Stimulated activated CD8-positive, alpha-beta memory T cell treated with anti-CD3 and anti-CD28 coated beads, Interleukin-15, amount 100 ng/mL, for 1 hour (primary cell): ENCODE results near the gene GABRG3.
"Not testable (repeated sequence)": the region's sequence is repeated elsewhere in the genome, so short reads cannot be mapped to it uniquely, and the experiment has no call there.

Experiments used
- DNase-seq: peaks from one replicate; pipeline ENCODE4 v3.0.0-alpha.2; 2020; ENCODE audit warnings: low read depth

Gene GABRG3

DNA sequence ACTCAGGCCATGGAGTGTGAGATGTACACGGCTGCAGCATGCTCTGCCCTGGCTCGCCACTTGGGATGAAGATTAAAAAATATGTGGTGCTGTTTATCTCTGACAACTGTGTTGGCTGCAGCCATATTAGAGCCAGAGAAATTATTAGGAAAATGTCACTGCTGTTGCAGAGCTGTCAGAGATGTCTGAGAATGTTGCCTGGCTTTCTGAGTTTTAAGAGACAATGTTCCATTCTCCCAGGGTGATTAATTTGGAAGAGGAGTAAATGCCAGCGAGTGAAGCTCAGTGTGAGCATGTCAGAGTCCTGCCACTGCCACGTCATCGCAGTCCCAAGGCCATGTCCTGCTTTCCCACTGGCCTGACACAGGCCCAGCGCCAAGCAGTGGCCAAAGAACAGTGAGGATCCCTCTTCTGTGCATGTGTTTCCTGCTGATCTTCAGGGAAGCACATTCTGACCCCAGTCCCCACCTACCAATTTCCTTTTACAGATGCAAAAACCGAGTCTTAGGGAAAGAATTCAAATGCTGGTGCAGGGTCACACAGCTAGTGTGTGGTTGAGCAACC is 370.9 kb downstream of the GABRG3 start:
- DNase-seq = no peak

DNA sequence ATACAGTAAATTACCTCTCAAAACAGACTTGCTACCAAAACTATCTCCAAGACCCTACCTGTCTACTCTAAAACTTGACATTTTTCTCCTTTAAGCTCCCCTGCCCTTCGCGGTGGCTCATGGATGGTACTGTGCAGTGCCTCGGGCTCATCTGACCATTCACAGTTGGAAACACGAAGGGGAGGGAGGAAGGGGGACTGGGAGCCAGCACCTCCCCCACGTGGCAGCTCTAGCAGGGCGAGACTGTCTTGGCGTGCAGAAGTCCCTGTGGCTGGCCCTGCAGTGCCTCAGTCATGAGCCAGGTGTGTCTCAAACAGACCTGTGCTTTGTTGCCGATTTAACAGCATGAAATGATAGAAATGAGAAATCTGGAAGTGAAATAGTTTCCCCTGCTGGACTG is 372.0 kb downstream of the GABRG3 start:
- no peak for DNase-seq

DNA sequence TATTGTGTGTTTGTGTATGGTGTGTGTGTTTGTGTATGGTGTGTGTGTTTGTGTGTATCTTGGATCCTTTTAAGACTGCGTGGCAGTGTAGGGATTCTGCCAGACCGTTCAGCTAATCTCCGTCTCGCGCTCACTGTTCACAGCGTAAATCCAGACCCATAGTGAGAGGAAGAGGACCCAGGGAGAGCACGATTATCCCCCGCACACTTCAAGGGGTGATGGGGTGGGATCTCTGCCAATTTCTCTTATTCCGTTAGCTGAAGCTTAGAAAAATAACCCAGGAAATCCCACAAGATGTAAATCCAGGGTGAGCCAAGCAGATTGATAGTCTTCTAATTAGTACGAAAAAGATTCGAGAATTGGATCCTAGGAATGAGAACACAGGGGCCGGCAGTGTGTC is 381.2 kb downstream of the GABRG3 start:
- DNase-seq = no peak

DNA sequence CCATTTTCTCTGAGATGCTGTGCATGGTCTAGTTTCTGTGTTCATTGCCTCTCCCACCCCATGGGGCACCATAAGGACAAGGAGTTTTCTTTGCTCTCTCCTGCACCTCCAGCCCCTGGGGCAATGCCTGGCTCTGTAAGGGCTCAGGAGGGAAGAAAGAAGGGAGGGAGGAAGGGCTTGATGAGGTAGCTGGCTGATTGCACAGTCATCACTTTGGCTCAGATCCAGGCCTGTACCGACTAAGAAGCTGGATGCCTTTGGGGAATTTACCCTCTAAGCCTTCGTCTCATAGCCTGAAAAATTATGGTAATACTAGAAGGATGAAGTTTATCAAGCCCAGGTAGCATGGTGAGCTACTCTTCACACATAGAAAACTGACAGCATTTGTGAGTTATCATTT is 382.9 kb downstream of the GABRG3 start:
- no peak for DNase-seq

DNA sequence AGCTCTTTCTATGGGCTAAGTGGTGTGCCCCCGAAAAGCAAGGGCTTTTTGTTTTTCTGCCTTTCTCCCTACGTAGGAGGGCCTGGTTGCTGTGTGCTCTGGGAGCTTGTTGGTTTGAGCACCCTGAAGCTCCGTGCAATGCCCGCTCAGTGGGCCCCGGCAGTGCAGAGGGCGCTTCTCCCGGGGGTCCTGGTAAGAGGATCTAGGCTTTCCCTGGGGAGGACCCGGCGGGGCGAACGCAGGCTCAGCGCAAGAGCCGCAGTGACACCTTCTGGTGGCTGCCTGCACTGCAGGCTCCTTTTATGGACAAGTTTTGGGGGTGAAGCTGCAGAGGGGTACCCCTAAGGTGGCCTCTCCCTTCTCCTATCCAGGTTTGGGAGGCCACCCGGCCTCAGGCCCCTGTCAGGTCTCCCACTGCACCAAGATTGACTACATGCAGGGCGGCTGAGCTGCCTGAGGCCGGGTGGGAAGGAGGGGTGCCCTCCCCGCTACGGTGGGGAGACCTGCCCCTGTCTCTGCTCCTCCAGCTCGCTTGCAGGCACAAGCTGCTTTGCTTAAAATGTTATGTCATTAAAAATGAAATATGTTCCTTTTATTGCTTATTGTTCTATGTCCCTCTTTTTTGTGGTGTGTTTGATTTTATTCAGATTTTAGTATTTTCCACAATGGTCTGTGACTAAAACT is 387.9 kb downstream of the GABRG3 start:
- DNase-seq = no peak

DNA sequence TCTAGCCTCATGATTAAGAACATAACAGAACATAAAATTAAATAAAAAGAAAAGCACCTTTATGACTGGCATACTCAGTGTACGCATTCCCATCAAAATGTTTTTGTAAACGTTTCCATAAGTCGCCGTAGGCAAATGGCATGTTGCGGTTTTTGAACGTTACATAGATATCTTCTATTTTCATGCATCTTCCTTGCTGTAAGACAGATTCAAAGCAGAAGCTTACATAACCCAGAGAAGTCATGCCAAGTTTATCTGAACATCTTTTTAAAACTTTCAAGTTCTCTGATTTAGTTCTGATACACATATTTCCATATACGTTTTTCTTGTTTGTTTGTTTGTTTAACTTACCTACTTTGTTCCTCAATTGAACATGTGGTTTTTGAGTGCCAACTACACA is 388.6 kb downstream of the GABRG3 start:
- DNase-seq = no peak

DNA sequence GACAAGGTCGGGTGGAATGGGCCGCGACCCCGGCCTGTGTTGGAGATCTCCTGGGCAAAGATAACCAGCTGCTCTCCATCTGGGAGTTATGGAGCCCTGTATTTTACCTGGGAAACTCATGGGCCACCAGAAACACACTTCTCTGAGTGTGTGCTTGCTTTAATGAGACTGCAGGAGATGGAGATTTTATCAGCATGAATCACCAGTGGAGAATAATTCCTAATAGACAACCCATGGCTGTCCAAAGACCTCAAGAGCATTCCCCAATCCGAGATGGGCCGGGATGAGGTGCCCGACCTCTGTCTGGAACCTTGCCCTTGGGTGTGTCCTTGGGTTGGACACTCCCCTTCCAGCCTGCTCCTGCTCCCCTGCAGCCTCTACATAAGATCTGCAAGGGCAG is 389.3 kb downstream of the GABRG3 start:
- DNase-seq = no peak

DNA sequence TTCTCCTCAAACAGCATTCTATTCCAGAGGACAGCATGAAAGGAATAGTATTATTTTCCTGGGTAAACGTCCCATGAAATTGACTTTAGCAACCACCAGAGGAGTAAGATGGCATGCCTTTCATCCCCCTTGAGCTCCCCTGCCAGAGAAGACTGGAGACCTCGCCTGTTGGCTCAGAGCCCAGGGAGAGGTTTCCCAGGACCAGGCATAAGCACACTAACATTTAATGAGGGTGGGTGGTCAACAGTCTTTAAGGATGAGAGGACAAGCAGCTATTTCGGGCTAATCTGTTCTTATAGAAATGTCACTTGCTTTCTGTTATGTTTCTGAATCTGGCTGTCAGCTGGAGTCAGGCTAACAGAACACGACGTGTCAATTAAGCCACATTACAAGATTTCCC is 390.5 kb downstream of the GABRG3 start:
- no peak for DNase-seq

DNA sequence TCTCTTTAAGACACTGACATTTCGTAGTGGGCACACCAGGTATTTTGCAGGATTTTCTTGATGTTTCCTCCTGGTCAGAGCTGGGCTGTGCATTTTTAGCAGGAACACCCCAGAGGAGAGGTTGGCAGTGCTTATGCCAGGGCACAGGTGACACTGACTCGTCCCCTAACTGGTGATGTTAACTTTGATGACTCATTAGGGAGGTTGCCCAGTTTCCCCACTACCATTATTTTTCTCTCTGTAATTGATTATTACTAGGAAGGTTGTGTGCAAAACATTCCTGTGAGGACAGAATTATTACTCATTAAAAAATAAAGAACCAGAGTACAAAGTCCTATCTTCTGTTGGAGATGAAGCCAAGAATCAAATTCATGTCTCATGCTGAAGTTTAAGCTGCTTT is 394.5 kb downstream of the GABRG3 start:
- DNase-seq = no peak

DNA sequence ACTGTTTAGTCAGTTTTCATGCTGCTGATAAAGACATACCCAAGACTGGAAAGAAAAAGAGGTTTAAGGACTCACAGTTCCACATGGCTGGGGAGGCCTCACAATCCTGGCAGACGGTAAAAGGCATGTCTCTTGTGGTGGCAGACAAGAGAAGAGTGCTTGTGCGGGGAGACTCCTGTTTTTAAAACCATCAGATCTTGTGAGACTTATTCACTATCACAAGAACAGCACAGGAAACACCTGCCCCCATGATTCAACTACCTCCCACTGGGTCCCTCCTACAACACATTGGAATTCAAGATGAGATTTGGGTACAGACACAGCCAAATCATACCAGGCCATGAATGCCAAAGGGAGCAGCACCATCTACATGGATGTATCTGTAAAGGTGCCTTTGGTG is 406.4 kb downstream of the GABRG3 start:
- DNase-seq = not testable (repeated sequence)

DNA sequence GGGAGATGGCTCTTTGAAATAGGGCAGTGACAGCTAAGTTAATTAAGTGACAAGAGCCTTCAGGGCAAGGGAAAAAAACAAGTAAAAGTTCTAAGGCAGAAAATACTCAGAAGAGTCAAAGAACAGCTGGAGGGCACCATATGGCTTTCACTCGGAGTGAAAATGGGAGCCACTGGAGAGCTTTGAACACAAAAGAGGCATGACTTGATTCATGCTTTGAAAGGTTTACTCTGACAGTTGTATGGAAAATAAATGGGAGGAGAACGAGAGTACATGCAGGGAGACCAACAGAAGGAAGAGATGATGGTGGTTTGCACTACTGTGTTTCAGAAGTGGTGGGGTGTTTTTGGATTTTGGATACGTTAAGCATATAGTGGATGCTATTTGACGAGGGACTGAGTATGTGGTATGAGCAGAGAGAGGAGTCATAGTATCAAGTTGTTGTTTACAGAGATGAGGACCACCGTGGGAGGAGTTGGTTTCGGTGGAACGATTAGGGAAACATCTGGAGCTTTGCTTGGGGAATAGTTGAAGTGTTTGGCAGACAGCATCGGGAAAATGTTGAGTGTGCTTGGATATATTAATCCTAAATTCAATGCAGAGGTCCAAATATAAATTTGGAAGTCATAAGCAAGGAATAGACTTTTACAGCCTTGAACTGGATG is 411.5 kb downstream of the GABRG3 start:
- DNase-seq = no peak

DNA sequence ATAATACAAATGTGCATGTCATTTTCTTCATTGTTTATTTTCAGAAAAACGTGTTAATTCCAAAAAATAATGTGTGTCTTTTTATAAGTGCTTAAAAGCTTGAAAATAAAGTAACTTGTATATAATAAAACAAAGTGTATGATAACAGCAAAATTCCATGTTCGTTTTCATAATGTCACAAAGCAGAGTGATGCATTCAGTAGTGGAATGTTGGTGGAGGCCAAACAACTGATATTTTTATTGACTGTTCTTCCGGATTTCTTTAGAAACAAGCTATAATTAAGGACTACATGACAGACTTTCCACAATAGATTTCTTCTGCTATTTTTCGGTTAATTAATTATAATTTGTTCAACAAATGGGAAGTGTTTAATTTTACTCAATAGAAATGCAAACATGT is 412.7 kb downstream of the GABRG3 start:
- no peak for DNase-seq

DNA sequence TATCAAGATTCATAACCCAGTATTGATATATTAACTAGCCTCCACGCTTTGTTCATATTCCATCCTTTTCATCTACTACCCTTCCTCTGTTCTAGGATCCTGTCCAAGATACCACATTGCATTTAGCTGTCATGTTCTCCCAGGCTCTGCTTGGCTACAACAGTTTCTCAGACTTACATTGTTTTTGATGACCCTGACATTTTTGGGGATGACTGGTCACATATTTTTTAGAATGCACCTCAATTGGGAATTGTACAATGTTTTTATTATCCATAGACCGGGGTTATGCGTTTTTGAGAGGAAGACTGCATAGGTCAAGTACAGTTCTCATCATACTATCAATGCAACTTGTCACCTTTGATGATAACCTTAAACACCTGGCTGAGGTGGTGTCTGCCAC is 421.2 kb downstream of the GABRG3 start:
- DNase-seq = no peak

DNA sequence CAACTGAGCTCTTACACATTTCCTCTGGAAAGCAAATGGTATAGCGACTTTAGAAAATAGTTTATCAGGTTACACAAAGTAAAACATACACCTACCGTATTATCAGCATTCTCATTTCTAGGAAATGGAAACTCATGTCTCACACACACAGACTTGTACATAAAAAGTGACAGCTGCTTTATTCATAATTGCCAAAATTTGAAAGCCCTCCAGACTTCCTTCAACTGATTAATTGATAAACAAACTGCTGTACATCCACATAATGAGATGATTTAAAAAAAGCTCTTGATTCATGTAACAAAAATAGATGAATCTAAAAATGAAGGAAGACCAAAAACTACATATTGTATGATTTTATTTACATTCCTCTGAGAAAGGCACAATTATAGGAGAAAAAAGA is 425.5 kb downstream of the GABRG3 start:
- no peak for DNase-seq

DNA sequence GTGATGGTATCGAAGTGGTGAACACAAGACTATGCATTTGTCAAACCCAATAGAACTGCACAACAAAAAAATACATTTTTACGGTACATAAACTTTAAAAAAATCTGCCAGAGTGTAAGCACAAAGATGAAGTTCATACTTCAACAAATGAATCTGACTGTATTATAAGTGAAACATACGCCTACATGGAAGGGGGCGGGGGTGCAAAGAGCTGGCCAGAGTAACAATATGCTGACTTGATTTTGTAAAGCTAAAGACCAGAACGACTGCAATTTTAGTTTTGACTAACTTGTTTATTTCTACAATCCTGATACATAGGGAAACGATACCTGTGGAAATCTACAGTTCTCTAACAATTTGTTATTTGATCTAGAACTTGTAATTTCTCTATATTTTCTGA is 426.0 kb downstream of the GABRG3 start:
- DNase-seq = no peak

DNA sequence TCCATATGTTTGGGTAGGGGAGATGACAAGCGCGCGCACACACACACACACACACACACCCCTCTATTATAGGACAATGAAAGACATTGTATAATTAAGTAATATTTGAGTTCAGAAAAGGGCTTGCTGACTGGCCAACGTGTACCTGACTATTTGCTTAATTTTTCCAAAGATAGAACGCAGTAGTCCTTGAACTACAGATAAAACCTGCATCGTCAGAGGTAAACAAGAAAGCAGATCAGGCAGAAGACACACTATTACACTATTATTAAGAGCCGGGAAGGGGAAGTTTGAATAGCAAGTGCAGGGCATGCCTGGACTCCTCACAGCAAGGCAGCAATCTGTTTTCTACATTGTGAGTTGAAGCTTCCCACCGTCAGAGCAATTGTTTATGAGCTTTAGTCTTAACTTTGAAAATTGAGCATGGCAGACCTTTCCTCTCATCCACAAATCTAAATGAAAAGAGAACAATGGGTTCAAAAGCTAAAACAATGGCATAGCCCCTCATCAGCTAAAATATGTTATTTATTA is 427.7 kb downstream of the GABRG3 start:
- DNase-seq = no peak

DNA sequence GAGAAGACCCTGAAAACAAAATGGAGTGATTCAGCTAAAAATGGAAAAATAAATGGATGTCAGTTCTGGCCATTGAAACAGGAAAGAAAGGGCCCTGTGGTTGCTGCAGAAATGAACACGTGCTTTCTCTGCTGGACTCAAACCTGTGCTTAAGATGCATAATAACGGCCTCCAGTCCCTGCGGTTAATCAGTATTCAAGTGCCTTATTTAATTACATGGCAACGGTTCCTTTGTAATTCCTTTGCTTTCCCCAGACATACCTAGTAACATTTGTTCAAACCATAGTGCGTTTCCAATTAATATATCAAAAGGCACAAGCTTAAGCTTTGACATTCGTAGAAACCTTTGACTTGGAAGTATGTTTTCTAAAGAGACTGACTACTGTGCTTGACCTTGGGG is 428.3 kb downstream of the GABRG3 start:
- no peak for DNase-seq

DNA sequence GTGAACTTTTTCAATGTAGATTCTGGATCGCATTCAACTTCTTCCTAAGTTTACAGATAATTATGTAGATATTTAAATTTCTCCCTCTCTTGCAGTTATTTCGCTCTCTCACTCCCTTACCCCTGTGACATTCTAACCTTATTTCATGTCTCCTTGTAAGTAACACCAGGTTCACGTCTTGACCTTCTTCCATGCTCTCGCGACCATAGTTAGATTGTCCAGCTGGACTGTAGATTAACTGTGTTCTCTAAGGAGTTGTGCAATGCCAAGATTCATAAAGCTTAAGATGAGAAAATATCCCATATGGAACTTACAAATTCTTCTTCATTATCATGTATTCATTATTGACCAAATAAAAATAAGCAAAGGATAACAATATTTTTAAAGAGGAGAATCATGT is 430.5 kb downstream of the GABRG3 start:
- no peak for DNase-seq

DNA sequence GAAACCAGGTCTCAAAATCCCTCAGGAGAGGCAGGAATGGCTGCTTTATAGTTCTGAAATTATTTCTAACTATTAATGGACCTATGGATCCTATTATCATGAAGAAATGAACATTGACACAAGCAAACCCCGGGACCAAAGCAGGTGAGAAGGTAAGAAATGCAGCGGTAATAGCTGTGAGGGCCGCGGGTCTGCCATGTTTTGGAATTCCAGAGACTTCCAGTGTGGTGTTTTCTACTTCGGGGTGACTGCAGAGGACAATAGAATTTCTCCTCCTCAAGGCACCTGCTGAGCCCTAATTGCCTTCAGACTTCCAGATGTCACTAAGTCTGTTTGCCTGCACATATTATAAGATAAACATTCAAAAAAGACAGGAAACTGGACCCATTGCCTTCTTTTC is 437.4 kb downstream of the GABRG3 start:
- DNase-seq = no peak

DNA sequence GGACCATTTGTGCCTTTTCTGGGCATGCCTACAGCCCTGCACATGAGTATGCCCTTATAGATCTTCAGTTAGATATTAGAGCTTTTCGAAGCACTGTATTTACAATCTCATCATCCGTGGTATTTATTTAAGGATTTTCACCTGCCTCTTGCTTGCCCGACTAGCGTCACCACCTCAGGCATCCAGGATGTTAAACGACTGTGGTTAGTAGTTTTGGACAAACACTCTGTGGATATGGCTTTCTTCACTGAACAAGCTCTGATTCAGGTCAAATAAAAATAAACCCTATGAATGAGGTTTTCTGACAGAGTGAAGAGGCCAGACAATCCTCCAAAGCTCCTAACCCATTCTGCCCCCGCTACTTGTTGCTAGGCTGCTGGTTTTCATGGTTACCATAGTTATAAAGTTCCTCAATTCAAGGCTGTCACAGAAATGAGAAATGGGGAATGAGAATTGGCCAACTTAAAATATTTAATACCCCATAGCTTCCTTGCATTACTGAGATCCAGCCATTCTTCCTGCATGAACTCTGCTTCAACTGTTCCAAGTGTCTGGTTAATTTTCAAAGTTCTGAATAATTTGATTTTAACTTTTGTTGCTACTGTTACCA is 440.1 kb downstream of the GABRG3 start:
- DNase-seq = no peak

DNA sequence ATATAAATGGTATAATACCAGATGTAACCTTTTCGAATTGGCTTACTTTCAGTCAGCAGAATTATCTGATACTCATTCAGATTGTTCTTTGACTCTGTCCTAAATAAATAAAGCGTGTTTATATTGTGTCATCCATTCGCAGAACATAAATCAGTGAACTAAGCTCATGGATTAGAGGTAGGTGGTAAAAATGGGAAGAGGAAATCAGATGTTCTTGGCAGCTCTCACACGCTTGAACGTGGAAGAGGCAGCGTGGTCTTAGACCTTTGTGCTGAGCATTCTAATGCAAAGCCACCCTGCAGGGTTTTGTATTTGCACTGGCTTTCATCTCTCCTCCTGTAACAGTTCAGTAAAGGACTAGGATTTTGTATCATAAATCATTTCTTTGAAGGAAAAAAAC is 441.4 kb downstream of the GABRG3 start:
- DNase-seq = no peak

DNA sequence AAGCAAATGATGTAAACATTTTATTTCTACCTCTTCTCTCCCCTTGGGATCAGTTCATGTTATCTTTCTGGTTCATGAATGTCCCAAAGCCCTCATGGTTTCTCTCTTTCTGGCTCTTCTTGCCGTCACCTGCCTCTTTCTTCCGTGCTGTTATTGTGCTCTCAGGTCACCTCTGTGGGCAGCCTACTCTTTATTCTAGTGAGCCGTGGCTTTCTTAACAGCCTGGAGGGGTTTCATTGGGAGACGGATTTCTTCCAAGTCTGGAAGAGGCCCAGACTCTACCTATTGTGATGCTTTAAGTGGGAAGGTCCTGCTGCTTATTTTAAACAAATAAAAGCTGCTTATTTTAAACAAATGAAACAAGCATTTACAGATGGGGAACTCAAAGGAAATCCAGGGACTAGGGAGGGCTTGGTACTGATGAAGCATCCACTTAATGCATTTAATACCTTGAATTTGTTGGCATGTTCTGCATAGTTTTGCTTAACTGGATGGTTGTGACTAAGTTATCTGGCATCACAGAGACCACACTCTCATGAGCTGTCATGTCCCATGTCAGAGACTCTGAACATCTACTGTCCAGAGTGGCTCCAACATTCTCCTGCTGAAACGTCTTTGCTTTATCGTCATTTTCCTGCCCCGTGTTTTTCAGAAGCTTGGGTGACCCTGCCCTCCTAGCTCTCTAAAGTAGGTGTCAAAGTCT is 443.3 kb downstream of the GABRG3 start:
- DNase-seq = no peak

DNA sequence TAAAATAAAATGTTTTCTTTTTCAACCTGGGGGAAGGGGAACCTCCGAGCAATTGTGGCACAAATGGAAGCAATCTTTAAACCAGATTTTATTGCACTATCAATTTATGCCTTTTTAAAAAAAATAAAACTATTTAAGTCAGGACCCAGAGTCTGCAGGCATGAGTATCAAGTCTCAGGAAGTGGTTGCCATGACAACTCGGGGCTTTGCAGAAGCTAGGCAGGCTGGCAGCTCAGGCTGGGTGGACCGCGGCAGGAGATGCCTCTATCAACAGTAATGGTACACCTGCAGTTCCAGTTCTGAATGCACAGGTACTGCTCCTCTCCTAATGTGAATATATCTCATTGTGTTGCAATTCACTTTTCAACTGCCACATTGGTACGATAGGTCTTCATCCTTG is 447.7 kb downstream of the GABRG3 start:
- DNase-seq = no peak
